GM04504 (cell line): ENCODE data around the gene RPAIN.
A peak's percentile ranks its signal among the peaks of the same experiment; 100 is the strongest.
"Not testable (repeated sequence)": the region's sequence is repeated elsewhere in the genome, so short reads cannot be mapped to it uniquely, and the experiment has no call there.

Experiments used
- DNase-seq: peaks from one replicate; pipeline ENCODE4 v3.0.0-alpha.2; 2012; ENCODE audit warnings: low read depth

Gene RPAIN

DNA sequence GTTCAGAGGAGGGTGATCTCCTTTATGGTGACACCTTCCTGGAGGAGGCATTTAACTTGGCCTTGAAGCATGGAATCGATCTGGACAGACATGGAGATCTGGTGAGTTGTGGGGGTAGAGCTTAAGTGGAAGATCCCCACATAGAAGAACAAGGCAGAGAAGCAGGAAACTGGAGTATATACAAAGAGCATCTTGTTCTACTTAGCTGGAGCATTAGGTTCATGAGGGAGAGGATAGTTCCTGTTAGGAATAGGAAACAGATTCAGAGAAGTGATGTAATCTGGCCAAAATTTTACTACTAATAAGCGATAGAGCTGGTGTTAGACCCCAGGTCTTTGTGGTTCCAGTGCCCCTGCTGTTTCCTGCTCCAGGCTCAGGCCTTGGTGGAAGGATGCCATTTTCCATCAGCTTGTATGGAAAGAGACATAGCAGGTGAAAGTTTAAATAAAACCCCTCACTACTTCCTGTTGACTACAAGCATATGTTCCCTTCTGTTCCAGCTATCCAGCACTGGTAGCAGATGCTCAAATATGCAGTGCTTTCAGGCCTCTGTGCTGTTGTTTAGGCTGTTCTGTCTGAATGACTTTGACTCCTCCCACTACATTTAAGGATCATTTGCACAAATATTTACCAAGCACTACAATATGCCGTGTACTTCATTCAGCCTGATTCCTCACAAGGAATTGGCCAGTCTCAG is 9.4 kb downstream of the RPAIN start:
- no peak for DNase-seq

- DNase-seq: no peak
Observed at GRCh38 chr17:5430413-5430999, 10.5 kb downstream of the RPAIN start.

DNA sequence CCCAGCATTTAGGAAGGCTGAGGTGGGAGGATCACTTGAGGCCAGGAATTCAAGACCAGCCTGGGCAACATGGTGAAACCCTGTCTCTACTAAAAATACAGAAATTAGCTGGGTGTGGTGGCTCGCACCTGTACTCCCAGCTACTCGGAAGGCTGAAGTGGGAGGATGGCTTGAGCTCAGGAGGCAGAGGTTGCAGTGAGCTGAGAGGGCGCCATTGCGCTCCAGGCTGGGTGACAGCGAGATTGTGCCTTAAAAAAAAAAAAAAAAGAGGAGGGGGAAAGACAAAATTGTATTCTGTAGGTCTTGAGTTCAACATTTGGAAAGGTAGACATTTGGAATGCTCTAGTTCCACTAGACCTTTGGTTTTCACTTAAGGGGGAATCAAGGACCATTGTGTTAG is 11.3 kb downstream of the RPAIN start:
- DNase-seq: not testable (repeated sequence)

DNA sequence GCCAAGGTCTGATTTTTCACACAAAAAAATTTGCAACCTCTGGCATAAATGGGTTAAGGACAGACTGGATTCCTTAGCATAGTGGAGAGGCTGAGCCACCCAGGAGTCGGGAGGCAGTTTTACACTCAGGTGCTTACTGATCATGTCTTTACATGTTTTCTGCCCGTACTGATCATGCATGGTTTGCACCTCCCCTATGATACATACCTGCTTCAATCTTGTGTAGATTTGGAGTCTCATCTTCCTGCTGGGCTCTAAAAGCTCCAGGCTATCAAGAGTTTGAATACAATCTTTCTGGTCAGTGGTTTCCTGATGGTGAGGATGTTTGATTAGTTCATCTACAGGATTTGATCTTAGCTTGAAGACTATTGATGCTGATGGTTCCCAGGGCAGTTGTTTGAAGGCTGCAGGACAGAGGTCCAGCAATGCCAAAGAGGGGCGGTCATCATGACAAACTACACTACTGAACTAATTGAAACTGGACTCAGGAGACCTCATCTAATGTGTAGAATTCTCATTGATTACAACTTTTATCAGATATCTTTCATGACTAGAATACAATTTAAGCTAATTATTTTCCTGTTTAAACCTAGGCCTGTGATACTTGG is 12.1 kb downstream of the RPAIN start:
- DNase-seq: no peak

DNA sequence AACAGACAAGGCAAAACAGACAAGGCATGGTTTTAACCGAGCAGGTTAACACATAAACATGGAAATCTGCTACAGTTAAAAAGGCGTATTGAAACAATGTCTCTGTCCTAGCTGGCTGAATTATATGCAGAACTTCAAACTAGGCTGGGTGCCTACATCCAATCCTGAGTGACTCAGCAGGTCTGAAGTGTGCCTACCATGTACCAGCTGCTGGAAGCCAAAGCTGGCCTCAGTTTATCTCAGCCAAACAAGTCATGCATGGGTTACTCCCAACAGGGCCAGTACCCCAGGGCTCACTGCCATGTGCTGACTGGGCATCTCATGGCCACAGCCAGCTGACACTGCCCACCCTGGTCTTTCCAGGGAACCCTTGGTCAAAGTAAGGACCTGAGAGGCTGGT is 15.0 kb downstream of the RPAIN start:
- no peak for DNase-seq

GRCh38 chr17:5435781-5436315 is 15.9 kb downstream of the RPAIN start:
- DNase-seq: not testable (repeated sequence)

DNA sequence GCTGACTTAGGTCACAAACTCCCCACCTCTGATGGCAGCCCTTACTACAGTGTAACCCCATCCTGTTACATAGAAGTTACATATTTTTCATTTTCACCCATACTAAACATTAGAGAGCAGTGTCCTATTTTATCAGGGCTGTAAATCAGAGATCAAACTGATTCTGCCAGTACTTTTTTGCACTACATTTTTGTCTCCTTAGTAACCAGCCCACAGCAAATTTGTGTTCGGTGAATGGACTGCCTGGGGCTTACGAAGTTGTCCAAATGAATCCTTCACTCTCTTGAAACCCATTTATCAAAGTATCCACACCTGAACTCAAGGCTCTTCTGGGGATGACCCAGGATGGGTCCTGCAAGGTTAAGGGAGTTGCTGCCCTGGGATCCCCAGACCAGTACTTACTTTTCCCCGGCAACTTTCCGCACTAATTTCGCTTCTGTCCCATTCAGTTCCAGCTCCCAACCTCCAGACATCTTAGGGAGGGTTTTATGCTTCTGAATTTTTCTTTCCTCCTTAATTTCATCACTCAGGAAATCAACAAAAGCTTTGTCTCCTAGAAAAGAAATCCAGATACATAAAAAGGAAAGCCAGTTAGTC is 17.8 kb downstream of the RPAIN start:
- DNase-seq: no peak

DNA sequence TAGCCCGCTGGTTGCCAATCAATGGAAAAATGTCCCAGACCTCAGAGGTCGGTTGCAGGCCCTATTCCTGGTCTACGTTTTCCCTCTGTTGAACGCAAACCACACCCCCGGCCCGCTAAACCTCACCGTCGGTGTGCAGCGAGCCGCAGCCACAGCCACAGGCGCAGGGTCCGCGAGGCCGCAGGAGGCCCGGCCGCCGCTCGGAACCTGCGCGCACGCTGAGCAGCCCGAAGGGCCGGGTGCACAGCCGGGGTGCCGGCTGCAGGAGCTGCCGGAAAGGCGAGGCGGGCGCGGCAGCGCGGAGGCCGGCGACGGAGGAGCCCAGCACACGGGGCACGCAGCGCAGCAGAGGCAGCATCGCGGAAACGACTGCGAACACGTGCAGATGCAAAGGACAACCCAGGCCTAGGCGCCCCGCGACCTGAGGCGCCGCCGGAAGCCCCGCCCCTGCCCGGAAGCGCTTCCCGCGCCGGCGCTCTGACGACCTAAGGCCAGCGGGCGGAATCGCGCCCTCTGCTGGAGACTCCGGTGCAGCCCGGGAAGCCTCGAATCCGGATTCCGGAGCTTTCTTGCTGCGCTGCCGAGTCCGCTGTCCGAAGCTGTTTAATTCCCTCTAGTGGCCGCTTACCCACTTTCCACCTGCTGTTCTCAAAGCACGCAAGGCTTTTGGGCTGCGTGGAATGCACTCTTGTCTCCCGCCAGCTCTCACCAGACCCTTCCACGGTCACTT is 18.9 kb downstream of the RPAIN start, which contains the start of gene C1QBP:
C1QBP (minus strand) TSS at position 440 of the 730 bp plus-strand sequence; CDS start at position 358, 82 bp downstream.
- peak; percentile 80 for DNase-seq

DNA sequence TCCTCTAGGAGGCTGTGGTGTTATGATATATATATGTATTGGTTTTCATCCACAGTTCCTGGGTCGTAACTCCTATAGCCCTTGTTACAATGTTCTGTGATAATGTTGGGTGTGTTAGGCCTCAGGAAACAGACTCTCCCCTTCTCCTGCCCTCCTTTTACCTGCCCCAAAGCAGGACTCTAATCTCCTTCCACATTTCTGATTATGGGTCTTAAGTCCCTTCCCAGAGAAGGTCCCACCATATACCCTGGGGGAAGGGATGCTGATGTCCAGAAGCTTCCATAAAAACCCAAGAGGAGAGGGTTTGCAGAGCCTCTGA is 19.4 kb downstream of the RPAIN start:
- no peak for DNase-seq

DNA sequence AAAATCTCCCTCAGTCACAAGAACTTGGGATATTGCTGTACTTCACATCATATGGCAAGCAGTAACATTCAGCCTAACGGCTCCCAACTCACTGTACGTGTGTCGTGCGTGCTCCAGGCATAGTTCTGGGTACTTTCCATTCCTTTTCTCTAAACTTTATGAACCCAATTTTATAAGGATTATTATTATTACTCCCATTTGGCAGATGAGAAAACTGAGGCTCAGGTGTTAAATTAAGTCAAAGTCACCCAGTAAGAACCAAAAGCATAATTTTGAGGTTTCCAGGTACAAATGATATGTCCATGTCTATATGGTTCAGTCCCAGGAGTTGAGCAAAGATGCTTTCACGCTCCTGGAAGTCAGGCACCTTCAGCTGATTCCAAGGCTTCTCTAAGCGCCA is 23.7 kb downstream of the RPAIN start:
- no peak for DNase-seq

DNA sequence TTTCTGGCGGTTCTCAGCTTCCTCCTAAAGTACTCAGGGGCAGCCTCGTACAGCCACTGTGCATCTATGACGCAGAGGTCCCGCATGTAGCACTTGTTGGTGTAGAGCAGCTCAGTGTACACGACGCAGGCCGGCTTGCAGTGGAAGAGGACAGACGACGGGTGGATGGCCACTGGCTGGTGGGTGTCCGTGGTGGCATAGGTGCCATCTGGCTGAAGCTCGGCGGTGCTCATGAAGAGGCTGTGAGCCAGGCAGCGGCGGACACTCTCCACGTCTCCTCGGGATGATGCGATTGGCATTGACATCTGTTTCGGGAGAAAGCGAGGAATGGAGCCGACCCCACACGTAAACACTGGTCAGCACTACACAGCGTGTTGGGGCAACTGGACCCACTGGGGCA is 24.2 kb downstream of the RPAIN start:
- no peak for DNase-seq

DNA sequence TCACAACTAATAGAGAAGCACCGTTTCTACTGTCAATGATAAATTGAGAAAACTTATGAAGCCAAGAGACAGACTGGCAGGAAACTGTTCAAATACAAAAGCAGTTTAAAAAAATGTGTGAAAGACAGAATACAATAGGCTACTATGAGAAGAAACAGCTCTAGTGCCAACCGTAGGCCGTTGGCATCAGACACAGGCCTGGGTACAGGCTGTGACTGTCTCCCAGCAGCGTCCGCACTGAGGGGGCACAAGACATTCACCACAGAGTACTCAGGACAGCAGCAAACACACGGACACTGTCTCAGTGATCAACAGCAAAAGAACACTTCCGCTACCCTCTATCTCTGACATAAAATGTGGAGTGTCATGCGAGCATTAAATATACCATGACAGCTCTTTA is 26.8 kb downstream of the RPAIN start:
- DNase-seq: no peak

DNA sequence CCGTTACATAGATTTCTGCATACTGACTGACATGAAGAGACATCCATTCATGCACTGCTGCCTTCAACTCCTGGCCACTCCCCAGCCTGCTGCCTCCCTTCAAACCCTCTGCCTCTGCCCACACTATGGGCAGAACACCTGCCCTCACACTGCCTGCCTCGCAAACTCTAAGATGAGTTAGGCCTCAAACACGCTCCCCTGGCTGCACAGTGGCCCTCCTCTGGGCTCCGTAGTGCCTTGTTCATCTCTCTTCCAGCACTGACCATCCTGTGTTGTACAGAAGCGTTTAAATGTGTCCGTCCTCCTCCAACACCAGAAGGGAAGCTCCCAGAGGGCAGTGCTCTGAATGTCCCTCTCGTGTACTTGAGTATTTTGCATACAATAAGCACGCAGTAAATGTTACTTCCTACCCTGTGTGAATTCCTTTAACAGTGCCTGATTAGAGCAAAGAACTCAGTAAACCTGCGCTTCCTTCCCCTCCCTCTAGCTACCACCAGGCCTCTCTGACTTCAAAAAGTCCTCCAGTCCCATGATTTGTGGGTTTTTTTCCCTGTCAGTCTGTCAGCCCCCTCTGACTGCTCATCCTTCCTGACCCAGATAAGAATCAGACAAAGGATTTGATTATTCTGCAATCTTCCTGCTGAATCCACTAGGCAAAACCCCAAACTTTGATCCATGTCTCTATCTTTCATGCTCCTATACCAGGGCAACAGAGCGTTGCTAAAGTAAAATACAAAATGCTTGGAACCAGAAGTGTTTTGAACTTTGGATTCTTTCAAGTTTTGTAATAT is 44.9 kb downstream of the RPAIN start:
- no peak for DNase-seq

- no peak for DNase-seq
Observed at GRCh38 chr17:5466295-5466694, 46.3 kb downstream of the RPAIN start.

DNA sequence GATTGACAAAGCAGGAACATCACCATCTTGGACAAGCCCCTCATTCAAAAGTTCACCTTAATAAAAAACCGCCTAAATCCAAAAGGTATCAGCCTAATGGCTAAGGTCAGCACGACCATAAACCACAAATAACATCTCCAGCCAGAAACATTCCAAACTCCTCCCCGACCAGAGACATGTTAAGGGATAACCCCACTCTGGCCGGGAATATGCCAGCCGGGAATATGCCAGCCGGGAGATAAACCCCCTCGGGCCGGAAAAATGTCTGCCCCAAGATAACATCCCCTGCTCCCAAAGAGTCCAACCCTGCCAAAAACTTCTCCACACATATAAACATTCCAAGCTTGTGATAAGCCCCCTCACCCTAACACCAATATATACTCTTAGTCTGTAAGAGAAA is 47.4 kb downstream of the RPAIN start:
- DNase-seq: no peak

GRCh38 chr17:5468075-5468473 is 48.1 kb downstream of the RPAIN start:
- DNase-seq: no peak

- DNase-seq: no peak
Observed at GRCh38 chr17:5472511-5472910, 52.5 kb downstream of the RPAIN start.

DNA sequence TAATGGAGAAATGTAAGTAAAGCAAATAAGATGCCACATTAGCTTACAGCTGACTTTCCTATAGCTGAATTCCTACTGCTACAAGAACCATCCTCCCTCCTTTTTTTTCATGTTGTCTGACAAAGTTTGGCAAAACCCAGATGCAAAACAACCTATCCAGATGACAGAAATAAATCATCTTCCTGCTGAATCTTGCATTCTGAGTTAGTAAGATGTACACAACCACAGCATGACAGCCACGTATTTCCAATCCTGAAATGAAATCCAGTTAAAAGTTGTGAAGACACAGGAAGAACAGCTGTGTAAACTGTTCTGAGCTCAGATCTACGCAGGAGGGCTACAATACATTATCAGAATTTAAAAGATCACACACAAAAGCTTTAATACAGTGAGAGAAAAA is 53.9 kb downstream of the RPAIN start:
- no peak for DNase-seq

- no peak for DNase-seq
Observed at GRCh38 chr17:5478992-5479391, 59.0 kb downstream of the RPAIN start.

GRCh38 chr17:5480962-5481361 is 61.0 kb downstream of the RPAIN start:
- DNase-seq: no peak

DNA sequence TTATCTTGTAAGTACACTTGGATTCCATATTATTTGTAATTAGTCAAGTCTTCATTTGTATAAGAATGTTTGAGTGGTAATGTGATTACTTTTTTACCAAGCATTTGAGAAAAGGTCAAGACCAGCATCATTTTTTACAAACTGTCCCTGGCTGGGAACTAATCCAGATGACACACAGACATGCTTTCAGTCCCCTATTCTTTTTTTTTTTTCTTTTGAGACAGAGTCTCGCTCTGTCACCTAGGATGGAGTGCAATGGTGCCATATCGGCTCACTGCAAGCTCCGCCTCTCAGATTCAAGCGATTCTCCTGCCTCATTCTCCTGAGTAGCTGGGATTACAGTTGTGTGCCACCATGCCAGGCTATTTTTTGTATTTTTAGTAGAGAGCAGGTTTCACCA is 61.5 kb downstream of the RPAIN start:
- DNase-seq: no peak
